ENCODE data around the gene CDS2. TPM values are rescaled to one million over a fixed set of nuclear protein-coding genes. Genes with fewer than 3 reads are reported as not detected.
A peak's percentile ranks its signal among the peaks of the same experiment; 100 is the strongest.

The CDS2 gene
- total and polyA plus RNA-seq, 2 experiments from 2014 or later: 18.7 to 31.9 TPM

DNA sequence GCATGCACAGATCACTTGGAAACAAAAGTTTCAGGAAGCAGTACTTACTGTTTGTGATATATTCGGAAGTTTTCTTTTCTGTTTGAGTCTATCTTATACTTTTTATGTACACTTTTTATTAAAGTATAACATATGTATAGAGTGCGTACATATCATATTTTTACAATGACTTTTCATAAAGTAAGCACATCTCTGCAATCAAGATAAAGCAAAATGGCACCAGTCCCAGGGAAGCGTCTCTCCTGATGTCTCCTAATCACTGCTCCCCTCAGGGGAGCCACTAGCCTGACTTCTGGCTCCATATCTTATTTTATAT lies 26.3 kb downstream of the CDS2 start:
- H3K4me3 ChIP-seq: no peak overlapping the region
- no peaks in the 10 kb centered on the region for H3K36me3 ChIP-seq
- TF ChIP-seq, protein P1, sequence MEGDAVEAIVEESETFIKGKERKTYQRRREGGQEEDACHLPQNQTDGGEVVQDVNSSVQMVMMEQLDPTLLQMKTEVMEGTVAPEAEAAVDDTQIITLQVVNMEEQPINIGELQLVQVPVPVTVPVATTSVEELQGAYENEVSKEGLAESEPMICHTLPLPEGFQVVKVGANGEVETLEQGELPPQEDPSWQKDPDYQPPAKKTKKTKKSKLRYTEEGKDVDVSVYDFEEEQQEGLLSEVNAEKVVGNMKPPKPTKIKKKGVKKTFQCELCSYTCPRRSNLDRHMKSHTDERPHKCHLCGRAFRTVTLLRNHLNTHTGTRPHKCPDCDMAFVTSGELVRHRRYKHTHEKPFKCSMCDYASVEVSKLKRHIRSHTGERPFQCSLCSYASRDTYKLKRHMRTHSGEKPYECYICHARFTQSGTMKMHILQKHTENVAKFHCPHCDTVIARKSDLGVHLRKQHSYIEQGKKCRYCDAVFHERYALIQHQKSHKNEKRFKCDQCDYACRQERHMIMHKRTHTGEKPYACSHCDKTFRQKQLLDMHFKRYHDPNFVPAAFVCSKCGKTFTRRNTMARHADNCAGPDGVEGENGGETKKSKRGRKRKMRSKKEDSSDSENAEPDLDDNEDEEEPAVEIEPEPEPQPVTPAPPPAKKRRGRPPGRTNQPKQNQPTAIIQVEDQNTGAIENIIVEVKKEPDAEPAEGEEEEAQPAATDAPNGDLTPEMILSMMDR (IDR thresholded peaks at IDR 0.05; ENCODE audit: low read depth, low read length): no peak
- H3K27me3 ChIP-seq: no peaks in the 10 kb centered on the region
- DNase-seq (ENCODE audit: low read depth in 1 of 2, low spot score in 1 of 2): no peak
- no peaks in the 10 kb centered on the region for H3K9me3 ChIP-seq (ENCODE audit: low read depth)
- no peaks in the 10 kb centered on the region for H3K4me1 ChIP-seq (ENCODE audit: low read depth)
- H3K27ac ChIP-seq: no peak overlapping the region

GRCh38 chr20:5153612-5154542 lies 27.1 kb downstream of the CDS2 start:
- H3K4me3 ChIP-seq: no peak overlapping the region
- no peaks in the 10 kb centered on the region for H3K27me3 ChIP-seq
- no peaks in the 10 kb centered on the region for H3K36me3 ChIP-seq
- H3K27ac ChIP-seq: no peak overlapping the region
- no peaks in the 10 kb centered on the region for H3K9me3 ChIP-seq (ENCODE audit: low read depth)
- TF ChIP-seq, protein P1 (IDR thresholded peaks at IDR 0.05; ENCODE audit: low read depth, low read length): no peak
- DNase-seq (ENCODE audit: low read depth in 1 of 2, low spot score in 1 of 2): no peak
- no peaks in the 10 kb centered on the region for H3K4me1 ChIP-seq (ENCODE audit: low read depth)

DNA sequence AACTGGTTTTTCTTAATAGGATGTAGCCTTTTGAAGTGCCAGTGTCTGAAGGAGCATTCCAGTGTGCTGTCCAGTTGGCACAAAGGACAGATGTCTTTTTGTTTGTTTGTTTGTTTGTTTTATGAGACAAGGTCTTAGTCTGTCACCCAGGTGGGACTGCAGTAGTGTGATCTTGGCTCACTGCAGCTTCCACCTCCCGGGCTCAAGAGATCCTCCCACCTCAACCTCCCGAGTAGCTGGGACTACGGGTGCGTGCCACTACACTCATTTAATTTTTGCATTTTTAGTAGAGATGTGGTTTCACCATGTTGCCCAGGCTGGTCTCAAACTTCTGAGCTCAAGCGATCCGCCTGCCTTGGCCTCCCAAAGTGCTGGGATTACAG lies 27.7 kb downstream of the CDS2 start:
- Histone ChIP-seq H3K27ac (no peak overlapping the region), H3K4me3 (no peak overlapping the region), H3K36me3 (no peaks in the 10 kb centered on the region), H3K9me3 (ENCODE audit: low read depth) (no peaks in the 10 kb centered on the region), H3K4me1 (ENCODE audit: low read depth) (no peaks in the 10 kb centered on the region), H3K27me3 (no peaks in the 10 kb centered on the region)
- TF ChIP-seq, protein P1 (IDR thresholded peaks at IDR 0.05; ENCODE audit: low read depth, low read length): no peak
- DNase-seq (ENCODE audit: low read depth in 1 of 2, low spot score in 1 of 2): no peak

DNA sequence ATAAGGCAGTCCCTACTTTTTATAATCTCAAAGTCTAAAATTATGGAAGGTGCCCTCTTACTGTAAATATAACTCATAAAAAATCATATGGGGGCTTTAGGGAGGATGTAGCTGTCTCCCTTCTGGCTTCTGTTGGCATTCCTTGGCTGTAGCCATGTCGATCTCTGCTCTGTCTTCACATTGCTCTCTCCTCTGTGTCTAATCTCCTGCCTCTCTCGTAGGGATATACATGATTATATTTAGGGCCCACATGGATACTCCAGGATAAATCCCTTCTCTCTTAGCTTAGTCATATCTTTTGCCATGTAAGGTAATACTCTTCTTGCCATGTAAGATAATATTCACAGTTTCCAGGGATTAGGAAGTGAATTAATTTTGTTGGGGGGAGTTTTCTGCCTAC lies 28.6 kb downstream of the CDS2 start:
- no peaks in the 10 kb centered on the region for H3K4me1 ChIP-seq (ENCODE audit: low read depth)

DNA sequence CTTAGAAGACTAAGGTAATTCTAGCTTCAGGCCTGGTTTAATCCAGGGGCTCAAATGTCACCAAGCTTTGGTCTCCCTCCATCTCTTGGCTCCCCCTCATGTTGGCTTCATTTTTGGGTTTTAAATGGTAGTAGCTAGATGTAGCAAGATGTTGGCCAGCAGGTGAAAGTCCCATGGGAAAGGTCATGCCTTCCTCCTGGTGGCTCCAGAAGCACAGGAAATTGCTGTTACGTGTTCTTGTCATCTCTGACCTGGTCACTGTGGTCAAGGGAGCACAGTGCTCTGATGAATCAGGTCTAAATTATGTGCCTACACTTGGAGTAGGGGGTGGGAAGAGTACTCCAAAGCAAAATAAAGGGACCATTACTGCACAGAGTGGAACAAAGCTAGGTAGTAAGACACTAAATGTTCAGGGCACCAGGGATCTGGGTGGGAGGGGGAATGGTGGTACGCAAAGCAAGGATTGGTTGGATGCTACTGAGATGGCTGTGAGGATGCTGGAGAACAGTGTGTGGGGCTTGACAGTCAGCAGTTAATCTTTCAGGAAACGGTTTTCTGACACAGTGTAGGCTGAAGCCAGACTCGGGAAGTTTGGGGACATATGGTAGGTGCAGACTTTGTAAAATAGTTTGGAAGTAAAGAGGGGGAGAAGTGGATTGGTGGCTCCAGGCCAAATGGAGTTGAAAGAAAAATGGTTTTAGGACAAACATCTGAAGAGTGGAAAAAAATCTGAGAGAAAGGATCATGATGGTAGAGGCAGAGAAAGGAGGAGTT lies 30.1 kb downstream of the CDS2 start:
- H3K36me3 ChIP-seq: no peaks in the 10 kb centered on the region
- H3K4me3 ChIP-seq: no peak overlapping the region
- no peaks in the 10 kb centered on the region for H3K9me3 ChIP-seq (ENCODE audit: low read depth)
- no peaks in the 10 kb centered on the region for H3K4me1 ChIP-seq (ENCODE audit: low read depth)
- H3K27me3 ChIP-seq: no peaks in the 10 kb centered on the region
- H3K27ac ChIP-seq: no peak overlapping the region
- TF ChIP-seq, protein P1 (IDR thresholded peaks at IDR 0.05; ENCODE audit: low read depth, low read length): no peak
- peak in 1 of 2 donors; percentile 35 for DNase-seq (ENCODE audit: low read depth in 1 of 2, low spot score in 1 of 2)

More for the DNA sequence above, 28.6 kb downstream of the CDS2 start:
- TF ChIP-seq, protein P1 (IDR thresholded peaks at IDR 0.05; ENCODE audit: low read depth, low read length): no peak
- Histone ChIP-seq H3K4me3 (no peak overlapping the region), H3K9me3 (ENCODE audit: low read depth) (no peaks in the 10 kb centered on the region), H3K36me3 (no peaks in the 10 kb centered on the region), H3K27ac (peak overlapping the region; percentile 35), H3K27me3 (no peaks in the 10 kb centered on the region)
- DNase-seq (ENCODE audit: low read depth in 1 of 2, low spot score in 1 of 2): no peak
